ENCODE data around the gene CNTNAP2.

DNA sequence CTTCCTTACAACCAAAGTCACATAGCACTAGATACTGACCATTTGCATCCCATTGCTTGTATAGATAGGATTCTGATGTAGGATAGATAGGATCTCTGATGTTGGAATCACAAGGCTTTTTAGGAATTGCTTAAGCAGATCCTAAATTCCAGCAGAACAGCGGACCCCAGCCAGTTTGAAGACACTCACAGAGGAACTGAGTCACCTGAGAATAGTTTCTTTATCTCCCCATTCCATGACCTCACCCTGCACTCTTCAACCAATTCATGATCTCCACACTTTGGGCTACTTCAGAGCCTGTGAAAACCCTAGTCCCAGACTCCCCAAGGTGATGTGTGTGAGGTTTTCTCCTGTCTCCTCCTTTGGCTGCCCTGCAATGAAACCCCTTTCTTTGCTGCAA is 179.4 kb downstream of the CNTNAP2 start:
- no peak for TF ChIP-seq RAD21 (IDR thresholded peaks at IDR 0.05; ENCODE audit: low read length)
- TF ChIP-seq, protein P1, sequence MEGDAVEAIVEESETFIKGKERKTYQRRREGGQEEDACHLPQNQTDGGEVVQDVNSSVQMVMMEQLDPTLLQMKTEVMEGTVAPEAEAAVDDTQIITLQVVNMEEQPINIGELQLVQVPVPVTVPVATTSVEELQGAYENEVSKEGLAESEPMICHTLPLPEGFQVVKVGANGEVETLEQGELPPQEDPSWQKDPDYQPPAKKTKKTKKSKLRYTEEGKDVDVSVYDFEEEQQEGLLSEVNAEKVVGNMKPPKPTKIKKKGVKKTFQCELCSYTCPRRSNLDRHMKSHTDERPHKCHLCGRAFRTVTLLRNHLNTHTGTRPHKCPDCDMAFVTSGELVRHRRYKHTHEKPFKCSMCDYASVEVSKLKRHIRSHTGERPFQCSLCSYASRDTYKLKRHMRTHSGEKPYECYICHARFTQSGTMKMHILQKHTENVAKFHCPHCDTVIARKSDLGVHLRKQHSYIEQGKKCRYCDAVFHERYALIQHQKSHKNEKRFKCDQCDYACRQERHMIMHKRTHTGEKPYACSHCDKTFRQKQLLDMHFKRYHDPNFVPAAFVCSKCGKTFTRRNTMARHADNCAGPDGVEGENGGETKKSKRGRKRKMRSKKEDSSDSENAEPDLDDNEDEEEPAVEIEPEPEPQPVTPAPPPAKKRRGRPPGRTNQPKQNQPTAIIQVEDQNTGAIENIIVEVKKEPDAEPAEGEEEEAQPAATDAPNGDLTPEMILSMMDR (conservative IDR thresholded peaks at IDR 0.05; ENCODE audit: low read depth, low read length) = no peak
- TF ChIP-seq CHD1 (IDR thresholded peaks at IDR 0.05; ENCODE audit: low read depth, low read length) = no peak
- TF ChIP-seq POLR2A (IDR thresholded peaks at IDR 0.05; ENCODE audit: low read depth, low read length) = no peak
- no peak for TF ChIP-seq RFX5 (IDR thresholded peaks at IDR 0.05; ENCODE audit: low read depth, low read length)
- TF ChIP-seq MXI1 (IDR thresholded peaks at IDR 0.05; ENCODE audit: borderline replicate concordance, low read depth, low read length) = no peak
- TF ChIP-seq RCOR1 (IDR thresholded peaks at IDR 0.05; ENCODE audit: insufficient replicate concordance, low read length) = no peak
- TF ChIP-seq CEBPB (IDR thresholded peaks at IDR 0.05; ENCODE audit: low read depth, low read length) = no peak
- no peak for TF ChIP-seq NFE2L2 (IDR thresholded peaks at IDR 0.05; ENCODE audit: low read depth, low read length)
- no peak for TF ChIP-seq FOS (IDR thresholded peaks at IDR 0.05; ENCODE audit: low read depth, low read length)
- TF ChIP-seq MAFK (IDR thresholded peaks at IDR 0.05; ENCODE audit: low read depth, low read length) = no peak
- no peak for TF ChIP-seq BHLHE40 (IDR thresholded peaks at IDR 0.05; ENCODE audit: low read depth, low read length)
